Measurements from ENCODE around the gene SEMA4B.

- TF ChIP-seq PHF8 (conservative IDR thresholded peaks at IDR 0.05; ENCODE audit: low read depth, low read length), result no peak
- no peak for TF ChIP-seq CTCF (IDR thresholded peaks at IDR 0.05; ENCODE audit: control extremely low read depth in 1 of 3, insufficient read depth in 1 of 3, low read depth in 1 of 3, low read length in 3 of 3)
- no peak for TF ChIP-seq ZNF274 (IDR thresholded peaks at IDR 0.05; ENCODE audit: borderline replicate concordance, extremely low read depth, low read length)
- no peak for TF ChIP-seq EP300 (IDR thresholded peaks at IDR 0.05; ENCODE audit: borderline replicate concordance in 1 of 2, low read depth in 2 of 2, low read length in 2 of 2)
- no peak for TF ChIP-seq JUN (IDR thresholded peaks at IDR 0.05; ENCODE audit: low read depth, low read length)
- TF ChIP-seq NRF1 (IDR thresholded peaks at IDR 0.05; ENCODE audit: low read depth, low read length), result no peak
- no peak for TF ChIP-seq YY1 (IDR thresholded peaks at IDR 0.05; ENCODE audit: low read depth, low read length)
- TF ChIP-seq POLR2A (IDR thresholded peaks at IDR 0.05; ENCODE audit: control extremely low read depth in 1 of 2, low read depth in 2 of 2, low read length in 2 of 2), result no peak
- no peak for TF ChIP-seq BCL11A (IDR thresholded peaks at IDR 0.05; ENCODE audit: low read depth in 2 of 2, low read length in 2 of 2)
- no peak for TF ChIP-seq RAD21 (IDR thresholded peaks at IDR 0.05 in 1 of 2, conservative IDR thresholded peaks at IDR 0.05 in 1 of 2; ENCODE audit: low read depth in 2 of 2, low read length in 2 of 2)
- TF ChIP-seq POLR2AphosphoS5 (IDR thresholded peaks at IDR 0.05; ENCODE audit: low read depth, low read length), result no peak
These were observed 4.8 kb downstream of the SEMA4B start for GRCh38 chr15:90205886-90206285.
